ENCODE data around the gene IGF2. TPM values are rescaled to one million over a fixed set of nuclear protein-coding genes. Genes with fewer than 3 reads are reported as not detected.
A peak's percentile ranks its signal among the peaks of the same experiment; 100 is the strongest.

Gene IGF2
- total RNA-seq, 1 donor from 2014 or later = 88.2 TPM

GRCh38 chr11:2156416-2157182 lies 17.4 kb upstream of the IGF2 start:
- peak; percentile 82 for DNase-seq
- ATAC-seq = peak; percentile 69
- intact Hi-C loops (cut with micrococcal nuclease) = no loop called here

- ATAC-seq (no peak), DNase-seq (no peak)
- intact Hi-C loops (cut with micrococcal nuclease) = no loop called here
Observed at GRCh38 chr11:2155511-2155910, 16.3 kb upstream of the IGF2 start.

GRCh38 chr11:2154889-2155288 lies 15.7 kb upstream of the IGF2 start:
- DNase-seq = no peak
- ATAC-seq = no peak
- intact Hi-C loops (cut with micrococcal nuclease) = loop anchor here (5.0 kb wide), 1 partner anchor 318 kb away; the partner anchor contains the start of gene TNNI2

- no peak for DNase-seq
- intact Hi-C loops (cut with micrococcal nuclease) = loop anchor here (5.0 kb wide), 1 partner anchor 317 kb away; the partner anchor contains the start of gene TNNI2
- ATAC-seq = no peak
Observed at GRCh38 chr11:2154195-2154585, 15.0 kb upstream of the IGF2 start.

GRCh38 chr11:2153581-2154194 lies 14.5 kb upstream of the IGF2 start:
- no peak for ATAC-seq
- intact Hi-C loops (cut with micrococcal nuclease) = loop anchor here (5.0 kb wide), 1 partner anchor 316 kb away; the partner anchor contains the start of gene TNNI2
- no peak for DNase-seq

GRCh38 chr11:2151500-2152257 lies 12.5 kb upstream of the IGF2 start:
- DNase-seq (peak; percentile 74), ATAC-seq (peak; percentile 66)
- intact Hi-C loops (cut with micrococcal nuclease) = loop anchor here (5.0 kb wide), 1 partner anchor 314 kb away; the partner anchor contains the start of gene TNNI2

- no peak for ATAC-seq
- intact Hi-C loops (cut with micrococcal nuclease) = loop anchor here (5.0 kb wide), 1 partner anchor 313 kb away; the partner anchor contains the start of gene TNNI2
- DNase-seq = no peak
Observed at GRCh38 chr11:2149864-2150847, 11.0 kb upstream of the IGF2 start.

- ATAC-seq (no peak), DNase-seq (no peak)
- intact Hi-C loops (cut with micrococcal nuclease) = no loop called here
Observed at GRCh38 chr11:2149460-2149859, 10.3 kb upstream of the IGF2 start.

- ATAC-seq = no peak
- intact Hi-C loops (cut with micrococcal nuclease) = no loop called here
- no peak for DNase-seq
Observed at GRCh38 chr11:2148595-2148994, 9.4 kb upstream of the IGF2 start.

GRCh38 chr11:2147391-2147790 lies 8.2 kb upstream of the IGF2 start:
- intact Hi-C loops (cut with micrococcal nuclease) = no loop called here
- DNase-seq (no peak), ATAC-seq (no peak)

- DNase-seq (no peak), ATAC-seq (no peak)
- intact Hi-C loops (cut with micrococcal nuclease) = no loop called here
Observed at GRCh38 chr11:2146051-2146450, 6.9 kb upstream of the IGF2 start.

GRCh38 chr11:2144544-2145248 lies 5.5 kb upstream of the IGF2 start:
- intact Hi-C loops (cut with micrococcal nuclease) = loop anchor here (5.0 kb wide), 1 partner anchor 452 kb away; no protein-coding TSS in a partner anchor
- ATAC-seq = no peak
- DNase-seq = no peak

GRCh38 chr11:2143799-2144543 lies 4.8 kb upstream of the IGF2 start:
- intact Hi-C loops (cut with micrococcal nuclease) = loop anchor here (5.0 kb wide), 1 partner anchor 452 kb away; no protein-coding TSS in a partner anchor
- ATAC-seq = peak; percentile 36

GRCh38 chr11:2143477-2143798 lies 4.2 kb upstream of the IGF2 start:
- DNase-seq (peak; percentile 12), ATAC-seq (no peak)
- intact Hi-C loops (cut with micrococcal nuclease) = loop anchor here (5.0 kb wide), 1 partner anchor 451 kb away; no protein-coding TSS in a partner anchor

More at GRCh38 chr11:2143799-2144543, 4.8 kb upstream of the IGF2 start:
- DNase-seq = no peak

GRCh38 chr11:2142762-2143202 lies 3.6 kb upstream of the IGF2 start:
- DNase-seq (no peak), ATAC-seq (no peak)
- intact Hi-C loops (cut with micrococcal nuclease) = loop anchor here (5.0 kb wide), 1 partner anchor 450 kb away; no protein-coding TSS in a partner anchor

- intact Hi-C loops (cut with micrococcal nuclease) = loop anchor here (5.0 kb wide), 1 partner anchor 450 kb away; no protein-coding TSS in a partner anchor
- DNase-seq (no peak), ATAC-seq (no peak)
Observed at GRCh38 chr11:2142300-2142759, 3.1 kb upstream of the IGF2 start.

All from left ventricle myocardium superior (tissue), 1 donor.